HG03565 (cell line): ENCODE results near the gene SLC25A18.
"Not testable (repeated sequence)": the region's sequence is repeated elsewhere in the genome, so short reads cannot be mapped to it uniquely, and the experiment has no call there.

Experiments used
- ATAC-seq: cut with Tn5 transposase; IDR thresholded peaks from one replicate; pipeline ENCODE4 v1.9.1; 2021; ENCODE audit warnings: mild to moderate bottlenecking, moderate library complexity; ENCODE audit not compliant: unreplicated experiment

The SLC25A18 gene

DNA sequence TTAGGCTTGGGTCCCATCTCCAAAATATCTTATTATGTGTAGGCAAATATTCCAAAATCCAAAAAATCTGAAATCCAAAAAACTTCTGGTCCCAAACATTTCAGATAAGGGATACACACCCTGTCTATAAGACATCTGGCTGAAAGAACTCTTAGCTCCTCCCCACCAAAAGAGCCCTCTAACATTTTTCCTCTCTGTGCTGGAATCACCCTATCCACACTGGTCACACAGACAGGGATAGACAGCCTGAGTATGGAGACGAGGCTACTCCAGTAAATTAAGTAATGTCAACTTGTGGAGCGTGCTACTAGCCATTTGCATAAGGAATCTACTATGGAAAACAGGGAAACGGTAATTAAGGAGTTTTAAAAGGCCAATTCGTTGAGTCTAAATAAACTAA, 40.4 kb downstream of the SLC25A18 start:
- ATAC-seq, result no peak

DNA sequence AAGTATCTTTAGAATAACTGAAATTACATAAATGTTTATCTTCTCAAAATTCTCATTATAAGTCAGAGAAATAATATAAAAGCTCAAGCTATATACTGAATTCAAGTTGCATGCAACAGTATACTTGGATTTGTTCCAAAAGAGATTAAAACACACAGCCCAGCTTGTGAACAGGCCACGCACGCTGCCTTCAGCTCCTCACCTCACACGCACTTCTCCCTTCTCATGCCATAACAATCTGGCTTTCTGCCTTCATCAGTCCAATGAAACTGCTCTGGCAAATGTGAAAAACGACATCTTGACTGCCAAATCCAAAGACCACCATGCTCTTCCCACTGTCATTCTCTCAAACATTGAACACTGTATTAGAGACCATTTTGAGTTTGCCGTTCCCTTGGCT, 43.2 kb downstream of the SLC25A18 start:
- no peak for ATAC-seq

DNA sequence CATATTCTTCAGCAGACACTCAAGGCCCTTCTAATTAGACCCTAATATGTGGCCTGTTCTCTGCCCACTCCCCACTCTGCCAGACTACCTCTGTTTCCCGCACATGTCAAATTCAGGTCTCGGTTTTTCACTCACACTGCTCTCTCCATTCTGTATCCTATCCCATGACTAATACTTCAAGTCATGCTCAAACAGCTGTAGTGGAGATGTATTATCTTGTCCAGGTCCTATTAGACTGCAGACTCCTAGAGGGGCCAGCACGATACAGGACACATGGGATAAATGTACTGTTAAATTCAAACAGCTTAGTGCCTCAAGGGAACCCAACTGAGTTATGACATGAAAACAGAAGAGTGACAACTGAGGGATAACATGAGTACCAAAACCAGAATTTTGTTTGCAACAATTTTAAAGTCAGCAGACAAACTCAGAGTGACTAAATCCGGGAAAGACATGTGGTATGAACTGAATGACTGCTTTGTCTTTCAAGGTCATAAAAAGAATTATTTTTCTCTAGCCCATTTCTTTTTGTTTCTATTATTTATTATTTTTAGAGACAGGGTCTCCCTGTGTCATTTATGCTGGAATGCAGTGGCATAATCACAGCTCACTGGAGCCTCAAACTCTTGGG, 44.7 kb downstream of the SLC25A18 start:
- ATAC-seq, result no peak

DNA sequence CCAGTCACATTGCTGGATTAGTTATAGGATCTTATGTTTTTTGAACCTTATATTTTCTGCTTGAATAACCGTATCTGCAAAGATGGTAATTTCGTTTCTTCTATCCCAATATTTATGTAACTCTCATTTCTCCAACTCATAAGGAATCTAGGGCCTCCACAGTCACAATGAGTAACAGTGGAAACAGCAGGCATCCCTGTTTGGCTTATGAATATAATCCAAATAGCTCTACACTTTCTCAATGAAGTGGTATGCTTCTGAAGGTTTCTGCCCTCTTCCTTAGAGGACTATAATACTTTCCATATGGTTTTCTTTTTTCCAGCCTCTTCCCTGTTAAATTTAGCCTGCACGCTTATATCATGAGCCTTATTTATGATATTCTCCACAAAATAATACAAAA, 48.8 kb downstream of the SLC25A18 start:
- ATAC-seq, result no peak

DNA sequence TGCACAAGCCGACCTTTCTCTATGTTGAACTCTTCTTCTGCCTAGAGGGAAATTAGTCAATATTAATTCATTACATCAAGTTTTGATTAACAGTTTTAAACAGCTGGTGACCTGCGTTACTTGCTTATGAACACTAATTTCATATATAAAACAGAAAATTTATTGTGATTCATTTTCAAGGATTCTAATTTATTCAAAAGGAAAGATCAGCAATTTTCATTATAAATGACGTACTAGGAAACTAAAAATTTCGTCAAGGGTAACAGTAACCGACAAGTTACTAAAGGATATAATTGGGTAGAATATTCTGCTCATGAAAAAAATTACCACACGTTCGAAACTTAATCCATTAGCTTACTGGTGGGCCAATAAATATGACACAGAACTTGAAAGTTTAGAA, 50.0 kb downstream of the SLC25A18 start:
- no peak for ATAC-seq

DNA sequence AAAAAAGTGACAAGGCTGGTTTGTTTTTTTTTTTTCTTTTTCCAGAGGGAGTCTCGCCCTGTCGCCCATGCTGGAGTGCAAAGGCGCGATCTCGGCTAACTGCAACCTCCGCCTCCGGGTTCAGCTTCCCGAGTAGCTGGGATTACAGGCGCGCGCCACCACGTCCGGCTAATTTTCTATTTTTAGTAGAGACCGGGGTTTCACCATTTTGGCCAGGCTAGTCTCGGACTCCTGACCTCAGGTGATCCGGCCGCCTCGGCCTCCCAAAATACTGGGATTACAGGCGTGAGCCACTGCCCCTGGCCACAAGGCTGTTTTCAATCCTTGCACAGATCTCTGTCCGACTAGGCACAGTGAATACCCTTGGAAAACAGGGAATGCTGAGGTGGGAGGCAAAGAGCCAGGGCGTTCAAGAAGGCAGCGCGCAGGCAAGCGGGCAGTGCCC, 64.7 kb downstream of the SLC25A18 start:
- no peak for ATAC-seq

- ATAC-seq, result peak; percentile 97
These were observed 65.3 kb downstream of the SLC25A18 start, which contains the start of gene ATP6V1E1 for GRCh38 chr22:17628406-17629172. ATP6V1E1 (minus strand) TSS chr22:17628749; CDS start chr22:17628635, 114 bp downstream.

DNA sequence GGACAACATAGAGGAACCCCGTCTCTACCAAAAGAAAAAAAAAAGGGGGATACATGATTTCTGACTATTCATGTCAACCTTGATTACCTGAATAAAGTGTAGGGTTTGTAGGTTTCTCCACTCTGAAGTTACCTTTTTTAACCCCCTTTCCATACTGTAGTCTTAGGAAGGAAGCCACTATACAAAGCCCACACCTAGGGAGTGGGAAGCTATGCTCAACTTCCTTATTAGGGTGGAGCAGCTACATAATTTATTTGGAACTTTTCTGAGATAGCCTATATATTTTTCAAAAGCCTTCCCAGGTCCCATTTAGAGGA, 65.8 kb downstream of the SLC25A18 start:
- no peak for ATAC-seq

DNA sequence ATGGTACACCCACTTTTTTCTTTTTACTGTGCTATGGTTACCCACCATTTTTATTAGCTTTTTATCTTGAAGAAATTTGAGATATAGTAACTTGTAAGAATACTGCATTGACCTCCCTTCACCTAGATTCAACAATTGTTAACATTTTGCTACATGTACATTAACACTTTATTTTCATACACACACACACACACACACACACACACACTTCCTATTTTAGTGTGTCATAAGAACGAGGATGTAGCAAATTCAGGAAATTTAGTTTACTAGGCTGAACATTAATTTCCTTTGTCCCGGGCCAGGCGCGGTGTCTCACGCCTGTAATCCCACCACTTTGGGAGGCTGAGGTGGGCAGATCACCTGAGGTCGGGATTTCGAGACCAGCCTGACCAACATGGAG, 66.3 kb downstream of the SLC25A18 start:
- ATAC-seq, result no peak

- ATAC-seq, result no peak
These were observed 67.8 kb downstream of the SLC25A18 start for GRCh38 chr22:17631076-17631565.

DNA sequence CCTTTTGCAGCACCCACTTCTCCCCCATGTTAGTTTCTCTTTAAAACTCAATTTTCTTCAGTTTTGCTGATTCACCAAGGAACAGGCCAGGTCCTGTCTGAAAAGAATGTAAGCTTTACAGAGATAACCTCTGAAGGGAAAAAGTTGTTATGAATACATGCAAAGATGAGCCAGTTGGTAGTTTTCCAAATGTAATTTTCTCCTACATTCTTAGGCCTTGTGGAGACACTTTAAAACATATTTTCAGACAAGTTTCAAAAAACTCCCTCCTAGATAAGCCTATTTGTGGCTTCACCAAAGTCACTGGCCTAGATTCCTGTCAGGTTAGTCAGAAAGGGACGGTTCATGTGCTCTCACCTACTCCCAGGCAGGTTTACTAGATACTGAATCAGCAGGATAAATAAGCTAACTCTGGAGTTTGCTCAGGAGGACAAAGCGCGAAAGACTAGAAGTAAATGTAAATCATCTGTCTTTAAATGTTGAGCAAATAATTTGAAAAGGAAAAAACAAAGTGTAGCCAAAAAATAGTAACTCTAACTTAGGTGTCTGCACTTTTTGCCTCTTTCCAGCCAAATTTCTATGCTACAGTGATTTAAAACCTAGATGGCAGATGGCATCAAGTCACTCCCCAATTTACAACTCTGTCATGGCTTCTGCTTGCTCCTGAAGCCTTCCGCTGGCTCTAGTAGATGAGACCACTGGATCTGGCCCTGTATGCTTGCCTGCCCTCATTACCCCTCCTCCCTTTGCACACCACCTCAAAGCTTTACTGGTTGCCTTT, 70.1 kb downstream of the SLC25A18 start:
- ATAC-seq, result no peak

GRCh38 chr22:17633998-17634323, 70.7 kb downstream of the SLC25A18 start:
- no peak for ATAC-seq

- no peak for ATAC-seq
These were observed 71.4 kb downstream of the SLC25A18 start for GRCh38 chr22:17634696-17635095.

DNA sequence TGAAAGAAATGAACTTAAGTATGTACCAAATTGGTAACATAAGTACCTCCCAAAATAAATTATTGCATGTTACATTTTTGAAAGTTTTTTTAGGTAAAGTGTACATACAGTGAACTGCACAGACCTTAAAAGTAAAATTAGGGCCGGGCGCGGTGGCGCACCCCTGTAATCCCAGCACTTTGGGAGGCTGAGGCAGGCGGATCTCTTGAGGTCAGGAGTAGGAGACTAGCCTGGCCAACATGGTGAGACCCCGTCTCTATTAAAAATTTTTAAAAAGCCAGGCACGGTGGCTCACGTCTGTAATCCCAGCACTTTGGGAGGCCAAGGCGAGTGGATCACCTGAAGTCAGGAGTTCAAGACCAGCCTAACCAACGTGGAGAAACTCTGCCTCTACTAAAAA, 73.6 kb downstream of the SLC25A18 start:
- ATAC-seq, result not testable (repeated sequence)

GRCh38 chr22:17637490-17638181, 74.3 kb downstream of the SLC25A18 start:
- ATAC-seq, result no peak

- peak; percentile 17 for ATAC-seq
These were observed 74.8 kb downstream of the SLC25A18 start for GRCh38 chr22:17638182-17638431.

- ATAC-seq, result peak; percentile 80
These were observed 75.3 kb downstream of the SLC25A18 start, which contains the start of gene BCL2L13 for GRCh38 chr22:17638432-17639246. BCL2L13 (plus strand) TSS chr22:17638757; CDS start chr22:17655712, 16,955 bp downstream.

GRCh38 chr22:17639247-17639741, 76.0 kb downstream of the SLC25A18 start:
- no peak for ATAC-seq
